Measurements from ENCODE around the gene TOE1.

DNA sequence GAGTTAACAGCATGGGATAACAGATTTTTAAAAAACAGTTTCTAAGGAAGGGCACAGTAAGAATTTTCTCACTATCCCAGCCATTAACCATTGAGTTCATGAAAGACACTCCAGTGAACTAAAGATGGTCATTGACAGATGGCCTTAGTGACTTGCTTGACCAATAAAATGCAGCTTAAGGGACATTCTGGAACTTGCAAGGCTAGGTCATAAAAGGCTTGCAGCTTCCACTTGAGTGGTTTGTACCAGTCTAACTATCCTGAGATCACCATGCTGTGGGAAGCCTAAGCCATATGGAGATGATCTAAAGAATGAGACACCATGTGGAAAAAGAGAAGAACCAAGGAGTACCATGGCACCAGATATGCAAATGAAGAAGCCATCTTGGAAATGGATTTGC lies 38.2 kb downstream of the TOE1 start:
- no peak for TF ChIP-seq XRCC5 (IDR thresholded peaks at IDR 0.05; ENCODE audit: low read depth, low read length)
- TF ChIP-seq ZKSCAN8 (CRISPR knock-in tag; IDR thresholded peaks at IDR 0.05), result no peak
- TF ChIP-seq, protein P1, sequence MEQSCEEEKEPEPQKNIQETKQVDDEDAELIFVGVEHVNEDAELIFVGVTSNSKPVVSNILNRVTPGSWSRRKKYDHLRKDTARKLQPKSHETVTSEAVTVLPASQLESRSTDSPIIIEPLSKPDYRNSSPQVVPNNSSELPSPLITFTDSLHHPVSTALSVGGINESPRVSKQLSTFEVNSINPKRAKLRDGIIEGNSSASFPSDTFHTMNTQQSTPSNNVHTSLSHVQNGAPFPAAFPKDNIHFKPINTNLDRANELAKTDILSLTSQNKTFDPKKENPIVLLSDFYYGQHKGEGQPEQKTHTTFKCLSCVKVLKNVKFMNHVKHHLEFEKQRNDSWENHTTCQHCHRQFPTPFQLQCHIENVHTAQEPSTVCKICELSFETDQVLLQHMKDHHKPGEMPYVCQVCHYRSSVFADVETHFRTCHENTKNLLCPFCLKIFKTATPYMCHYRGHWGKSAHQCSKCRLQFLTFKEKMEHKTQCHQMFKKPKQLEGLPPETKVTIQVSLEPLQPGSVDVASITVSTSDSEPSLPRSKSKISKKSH (CRISPR knock-in tag; IDR thresholded peaks at IDR 0.05), result no peak
- TF ChIP-seq PHTF2 (CRISPR knock-in tag; IDR thresholded peaks at IDR 0.05), result no peak

Measured in K562 (cell line).